SK-N-SH (cell line): Measurements from ENCODE around the gene ZNF189. TPM values are rescaled to one million over a fixed set of nuclear protein-coding genes. Genes with fewer than 3 reads are reported as not detected.

Experiments
- CTCF ChIA-PET: fragments of 300-600, 350-600 bp; formaldehyde crosslinking; extraction: SDS; loops from one replicate; lab custom pipeline; 2021; lab: Yijun Ruan, JAX
- POLR2A ChIA-PET: fragments of 350-600 bp; sonication (Branson Sonifier 250); formaldehyde crosslinking; extraction: SDS; loops from one replicate; lab custom pipeline; 2020; ENCODE audit warnings: antibody characterized with exemption, inconsistent platforms; lab: Yijun Ruan, JAX
- DNase-seq: peaks from one replicate; pipeline ENCODE4 v3.0.0; 2012
- H2AFZ ChIP-seq: fragments of 200-600 bp; sonication (generic); 2 replicates; pipeline ENCODE4 v1.8.1; 2016; ENCODE audit warnings: antibody characterized with exemption, mild to moderate bottlenecking, low read depth
- H3F3A ChIP-seq: fragments of 200-600 bp; sonication (generic); replicated peaks from 2 replicates; pipeline ENCODE3; 2016; ENCODE audit warnings: antibody characterized with exemption, mild to moderate bottlenecking; ENCODE audit not compliant: insufficient read depth
- H3K27ac ChIP-seq, 2 experiments: fragments of 200-500 bp in 1 of 2; fragments of 200-600 bp in 1 of 2; sonication (Bioruptor generic) in 1 of 2; sonication (generic), shearing (Covaris generic) in 1 of 2; 2 replicates each; pipeline versions ENCODE4 v1.5.1 to v1.6.1; 2014 to 2016; ENCODE audit warnings: low read depth in 2 of 2, inconsistent platforms in 1 of 2, low read length in 1 of 2, mild to moderate bottlenecking in 1 of 2, mixed read lengths in 1 of 2
- H3K27me3 ChIP-seq: fragments of 200-600 bp; sonication (generic), shearing (Covaris generic); 2 replicates; pipeline ENCODE4 v1.6.1; 2016; ENCODE audit warnings: mixed run types; ENCODE audit not compliant: insufficient read depth
- H3K36me3 ChIP-seq, 2 experiments: fragments of 200-500 bp in 1 of 2; fragments of 200-600 bp in 1 of 2; sonication (Bioruptor generic) in 1 of 2; sonication (generic) in 1 of 2; replicated peaks in 1 of 2; 2 replicates each; pipeline versions ENCODE3 to v1.5.1; 2014 to 2016; ENCODE audit warnings: low read length in 1 of 2, mild to moderate bottlenecking in 1 of 2; ENCODE audit not compliant: insufficient read depth in 2 of 2, control insufficient read depth in 1 of 2
- H3K4me1 ChIP-seq, 2 experiments: fragments of 200-500 bp in 1 of 2; fragments of 200-600 bp in 1 of 2; sonication (Bioruptor generic) in 1 of 2; sonication (generic), shearing (Covaris generic) in 1 of 2; 2 replicates each; pipeline versions ENCODE4 v1.5.1 to v1.6.1; 2014 to 2016; ENCODE audit warnings: low read depth in 1 of 2, low read length in 1 of 2, mixed run types in 1 of 2; ENCODE audit not compliant: insufficient read depth in 2 of 2, control insufficient read depth in 1 of 2
- H3K4me2 ChIP-seq: fragments of 200-600 bp; sonication (generic), shearing (Covaris generic); 2 replicates; pipeline ENCODE4 v1.6.1; 2017; ENCODE audit warnings: mixed run types
- H3K4me3 ChIP-seq, 2 experiments: fragments of 200-500 bp in 1 of 2; fragments of 200-600 bp in 1 of 2; sonication (Bioruptor generic) in 1 of 2; sonication (generic), shearing (Covaris generic) in 1 of 2; 2 replicates each; pipeline versions ENCODE4 v1.5.1 to v1.8.1; 2014 to 2016; ENCODE audit warnings: low read depth in 2 of 2, inconsistent platforms in 1 of 2, low read length in 1 of 2, mild to moderate bottlenecking in 1 of 2, mixed read lengths in 1 of 2, moderate library complexity in 1 of 2
- H3K79me2 ChIP-seq: fragments of 200-600 bp; sonication (generic); 2 replicates; pipeline ENCODE4 v1.8.1; 2017; ENCODE audit warnings: mild to moderate bottlenecking; ENCODE audit not compliant: insufficient read depth
- H3K9ac ChIP-seq: fragments of 200-600 bp; sonication (generic); 2 replicates; pipeline ENCODE4 v1.6.1; 2017; ENCODE audit warnings: mixed run types
- H3K9me2 ChIP-seq: fragments of 200-600 bp; sonication (generic); 2 replicates; pipeline ENCODE4 v1.6.1; 2017; ENCODE audit warnings: mixed run types
- H3K9me3 ChIP-seq: fragments of 200-600 bp; sonication (generic); 2 replicates; pipeline ENCODE4 v1.6.1; 2017; ENCODE audit warnings: mixed run types, mild to moderate bottlenecking, moderate library complexity
- H4K20me1 ChIP-seq: fragments of 200-600 bp; sonication (generic); 2 replicates; pipeline ENCODE4 v1.6.1; 2017; ENCODE audit warnings: mild to moderate bottlenecking, mixed run types; ENCODE audit not compliant: insufficient read depth
- CTCF ChIP-seq: fragments of 200-600 bp; sonication (generic); IDR thresholded peaks from 2 replicates; pipeline ENCODE4 v1.6.1; 2017; ENCODE audit warnings: antibody characterized with exemption, mild to moderate bottlenecking, moderate library complexity
- EZH2phosphoT487 ChIP-seq: fragments of 200-600 bp; sonication (generic); IDR thresholded peaks from 2 replicates; pipeline ENCODE4 v1.6.1; 2017; ENCODE audit warnings: low read depth, mixed run types, mild to moderate bottlenecking, antibody characterized with exemption, moderate library complexity, borderline replicate concordance
- FOSL2 ChIP-seq: IDR thresholded peaks from 2 replicates; pipeline ENCODE4 v1.4.0; 2012; ENCODE audit warnings: low read depth, mild to moderate bottlenecking, moderate library complexity, borderline replicate concordance
- FOXM1 ChIP-seq: IDR thresholded peaks from 2 replicates; pipeline ENCODE4 v1.4.0; 2012; ENCODE audit warnings: low read depth, mild to moderate bottlenecking
- GATA2 ChIP-seq: sonication (generic); formaldehyde crosslinking; IDR thresholded peaks from 2 replicates; pipeline ENCODE4 v1.5.0; 2020; ENCODE audit warnings: mild to moderate bottlenecking, missing genetic modification reagents
- IRF3 ChIP-seq: fragments of 150-350 bp; IDR thresholded peaks from 2 replicates; pipeline ENCODE4 v1.6.1; 2016; ENCODE audit warnings: mild to moderate bottlenecking, low read depth, low read length
- MXI1 ChIP-seq: IDR thresholded peaks from 2 replicates; pipeline ENCODE4 v1.6.1; 2012; ENCODE audit warnings: mild to moderate bottlenecking, low read depth, low read length, improper control_type of control experiment
- POLR2AphosphoS5 ChIP-seq: IDR thresholded peaks from 2 replicates; pipeline ENCODE4 v1.6.1; 2012; ENCODE audit warnings: low read depth, low read length
- RAD21 ChIP-seq: IDR thresholded peaks from 2 replicates; pipeline ENCODE4 v1.6.1; 2012; ENCODE audit warnings: mild to moderate bottlenecking, low read length
- REST ChIP-seq: IDR thresholded peaks from 2 replicates; pipeline ENCODE4 v1.6.1; 2012; ENCODE audit warnings: mild to moderate bottlenecking, low read depth, low read length, moderate library complexity
- SIN3A ChIP-seq: IDR thresholded peaks from 2 replicates; pipeline ENCODE4 v1.6.1; 2012; ENCODE audit warnings: low read depth, mild to moderate bottlenecking, low read length, moderate library complexity, borderline replicate concordance
- TAF1 ChIP-seq: IDR thresholded peaks from 2 replicates; pipeline ENCODE4 v1.6.1; 2012; ENCODE audit warnings: low read depth, mild to moderate bottlenecking, low read length, moderate library complexity, borderline replicate concordance
- TCF12 ChIP-seq: IDR thresholded peaks from 2 replicates; pipeline ENCODE4 v1.4.0; 2012
- TEAD4 ChIP-seq: IDR thresholded peaks from 2 replicates; pipeline ENCODE4 v1.4.0; 2012; ENCODE audit warnings: mild to moderate bottlenecking, borderline replicate concordance; ENCODE audit not compliant: insufficient read depth
- YY1 ChIP-seq: IDR thresholded peaks from 2 replicates; pipeline ENCODE4 v1.4.0; 2012; ENCODE audit warnings: low read depth, mild to moderate bottlenecking
- ZBTB33 ChIP-seq: IDR thresholded peaks from 2 replicates; pipeline ENCODE4 v1.4.0; 2012; ENCODE audit warnings: low read depth, borderline replicate concordance
- WGBS: methylation state at CpG from one replicate; pipeline ENCODE4 v1.1.6; 2017; ENCODE audit warnings: low lambda C conversion rate; 5-methylcytosine and 5-hydroxymethylcytosine counted together
- polyA plus RNA-seq, 3 experiments: library from polyadenylated mRNA; depleted of rRNA; stranded (reverse); fragments of >200 nt; gene quantifications; 2 replicates each; pipeline ENCODE4 v1.2.3, GENCODE V29; 2012

The ZNF189 gene
- polyA plus RNA-seq, 1 of the 3 experiments (the other 2 are of a cell fraction) = 2.9 TPM

- Histone ChIP-seq H2AFZ (no peak overlapping the region), H3K4me1 (peaks cover 7% of the 10 kb centered on the region in 2 experiments; a peak in 2 of 4 replicates), H3K79me2 (peaks cover 74% of the 10 kb centered on the region), H3K36me3 (peaks cover 51 to 70% of the 10 kb centered on the region in 2 experiments), H3K9me2 (no peaks in the 10 kb centered on the region), H4K20me1 (no peaks in the 10 kb centered on the region), H3K27ac (peak overlapping the region in 1 of 2 experiments; percentile 18; a peak in 1 of 4 replicates), H3K4me3 (peak overlapping the region; percentile 79 to 88), H3K27me3 (no peaks in the 10 kb centered on the region), H3F3A (no peaks in the 10 kb centered on the region), H3K4me2 (peak overlapping the region; percentile 94), H3K9me3 (peaks cover 6% of the 10 kb centered on the region; the same call in 1 of the 2 replicates), H3K9ac (peak overlapping the region; percentile 85)
- DNase-seq = no peak
- POLR2A ChIA-PET = no interaction called here
- CTCF ChIA-PET = interaction anchor here (1.1 to 2.3 kb wide), 4 partner anchors 11 to 134 kb away, joined by 3 to 15 read pairs (median 8); partner anchors contain the start of gene RNF20
- 28% methylated on average over 2 of the region's 2 CpGs for WGBS
- TF ChIP-seq TCF12 (no peak), GATA2 (no peak), MXI1 (no peak), FOSL2 (no peak), IRF3 (no peak), RAD21 (no peak), ZBTB33 (no peak), POLR2AphosphoS5 (no peak), TEAD4 (no peak), EZH2phosphoT487 (no peak)
- TF ChIP-seq, all 33 proteins: peak for 0
Observed at GRCh38 chr9:101399643-101399970, 956 bp downstream of the ZNF189 start.

GRCh38 chr9:101400120-101400519 lies 1.5 kb downstream of the ZNF189 start:
- Histone ChIP-seq H3K9me2 (no peaks in the 10 kb centered on the region), H3K79me2 (peaks cover 69% of the 10 kb centered on the region), H3K4me2 (peak overlapping the region; percentile 94), H3K4me1 (peaks cover 7% of the 10 kb centered on the region in 2 experiments; a peak in 2 of 4 replicates), H3K9ac (no peak overlapping the region), H2AFZ (no peak overlapping the region)
- CTCF ChIA-PET = interaction anchor here (1.1 to 2.2 kb wide), 2 partner anchors 49 to 59 kb away, joined by 5 to 10 read pairs; no protein-coding TSS in a partner anchor
- DNase-seq = no peak
- TF ChIP-seq YY1 (no peak), FOXM1 (no peak), CTCF (no peak), TAF1 (no peak), REST (no peak), RAD21 (no peak), SIN3A (no peak), MXI1 (no peak)
- TF ChIP-seq, all 33 proteins: peak for 0
- 68% methylated on average over 5 of the region's 5 CpGs for WGBS
- Histone ChIP-seq H3K9me3 (peaks cover 11% of the 10 kb centered on the region; the same call in 1 of the 2 replicates), H3K27ac (no peak overlapping the region), H3K27me3 (no peaks in the 10 kb centered on the region), H3F3A (no peaks in the 10 kb centered on the region), H3K4me3 (peak overlapping the region in 1 of 2 experiments; percentile 79; a peak in 3 of 4 replicates), H4K20me1 (no peaks in the 10 kb centered on the region), H3K36me3 (peaks cover 56 to 71% of the 10 kb centered on the region in 2 experiments)
- POLR2A ChIA-PET = no interaction called here
